ENCODE data around the gene GDI2. TPM values are rescaled to one million over a fixed set of nuclear protein-coding genes. Genes with fewer than 3 reads are reported as not detected.
A peak's percentile ranks its signal among the peaks of the same experiment; 100 is the strongest.
"Not testable (repeated sequence)": the region's sequence is repeated elsewhere in the genome, so short reads cannot be mapped to it uniquely, and the experiment has no call there.

The GDI2 gene
- 268 TPM for total RNA-seq
- polyA plus RNA-seq: 139 TPM
- long read RNA-seq, donor 1, transcript GDI2-203 (11 exons, 2,412 nt): major isoform, 9 of 9 reads
- long read RNA-seq, donor 1, partial matches to known transcripts: 0 of 9 reads
- long read RNA-seq, donor 1, other reads (novel, unspliced or antisense): 0 of 9 reads
- long read RNA-seq, donor 2: 0 reads
- long read RNA-seq, donor 3, transcript GDI2-203 (11 exons, 2,412 nt): major isoform, 86 of 108 reads
- long read RNA-seq, donor 3, partial matches to known transcripts: 22 of 108 reads
- long read RNA-seq, donor 3, other reads (novel, unspliced or antisense): 0 of 108 reads
- long read RNA-seq, donor 4, transcript GDI2-203 (11 exons, 2,412 nt): major isoform, 46 of 46 reads
- long read RNA-seq, donor 4, partial matches to known transcripts: 0 of 46 reads
- long read RNA-seq, donor 4, other reads (novel, unspliced or antisense): 0 of 46 reads
- long read RNA-seq, donor 5, transcript GDI2-203 (11 exons, 2,412 nt): major isoform, 122 of 162 reads
- long read RNA-seq, donor 5, partial matches to known transcripts: 39 of 162 reads
- long read RNA-seq, donor 5, other reads (novel, unspliced or antisense): 0 of 162 reads
- long read RNA-seq, donor 6, transcript GDI2-203 (11 exons, 2,412 nt): major isoform, 51 of 60 reads
- long read RNA-seq, donor 6, partial matches to known transcripts: 7 of 60 reads
- long read RNA-seq, donor 6, other reads (novel, unspliced or antisense): 0 of 60 reads
- long read RNA-seq, donor 7, transcript GDI2-203 (11 exons, 2,412 nt): major isoform, 78 of 90 reads
- long read RNA-seq, donor 7, partial matches to known transcripts: 10 of 90 reads
- long read RNA-seq, donor 7, other reads (novel, unspliced or antisense): 0 of 90 reads
- long read RNA-seq, donor 8, transcript GDI2-203 (11 exons, 2,412 nt): major isoform, 18 of 39 reads
- long read RNA-seq, donor 8, partial matches to known transcripts: 20 of 39 reads
- long read RNA-seq, donor 8, other reads (novel, unspliced or antisense): 0 of 39 reads
- long read RNA-seq, donor 9, transcript GDI2-203 (11 exons, 2,412 nt): major isoform, 44 of 46 reads
- long read RNA-seq, donor 9, partial matches to known transcripts: 0 of 46 reads
- long read RNA-seq, donor 9, other reads (novel, unspliced or antisense): 0 of 46 reads
- long read RNA-seq, donor 10, transcript GDI2-203 (11 exons, 2,412 nt): major isoform, 48 of 59 reads
- long read RNA-seq, donor 10, partial matches to known transcripts: 10 of 59 reads
- long read RNA-seq, donor 10, other reads (novel, unspliced or antisense): 0 of 59 reads

DNA sequence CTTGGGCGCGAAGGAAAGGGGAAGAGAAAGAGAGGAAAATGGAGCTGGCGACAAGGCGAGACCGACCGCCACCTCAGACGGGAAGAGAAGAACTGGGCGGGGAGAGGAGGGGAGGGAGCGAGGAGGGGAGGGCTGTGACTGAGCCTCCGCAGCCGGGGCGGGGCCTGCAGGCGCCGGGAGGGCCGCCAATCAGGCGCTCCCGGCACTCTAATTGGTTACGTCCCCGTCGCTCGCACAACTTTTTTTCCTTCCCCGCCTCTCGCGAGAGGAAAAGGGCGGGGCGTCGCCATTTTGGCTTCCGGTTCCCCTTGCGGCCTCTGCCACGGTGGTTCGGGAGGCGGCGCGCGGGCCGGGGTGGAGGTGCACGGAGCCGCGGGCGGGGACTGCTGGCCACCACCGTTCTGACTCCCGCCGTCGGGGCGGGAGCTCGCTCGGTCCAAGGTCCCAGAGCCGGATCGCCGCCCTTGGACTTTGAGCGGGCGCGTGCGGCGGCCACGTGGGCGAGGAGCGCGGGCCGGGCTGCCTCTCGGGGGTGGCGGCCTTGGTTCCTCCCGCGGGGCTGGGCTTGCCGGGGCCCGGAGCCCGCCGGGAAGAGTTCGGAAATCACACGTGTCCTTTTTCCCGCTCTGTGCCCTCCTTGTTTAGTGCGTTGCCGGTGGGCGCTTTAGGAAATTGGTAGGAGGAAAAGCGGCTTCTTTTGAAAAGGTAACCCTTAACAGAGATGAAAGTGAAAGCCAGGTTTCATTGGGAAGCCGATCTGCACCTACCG, at the start of gene GDI2:
TSS of gene GDI2 (minus strand) at position 94 of the 769 bp plus-strand sequence. CDS start 176 bp downstream, outside the sequence.
- Histone ChIP-seq H3K9me3 (ENCODE audit: control insufficient read depth in 2 of 2, insufficient read depth in 1 of 2, low read length in 1 of 2) (no peaks in the 10 kb centered on the region), H3K4me3 (ENCODE audit: low read length in 2 of 2) (peak within 1 kb of the TSS; percentile 59 to 67), H3K27ac (ENCODE audit: low read depth in 1 of 2, low read length in 1 of 2) (peak within 1 kb of the TSS; percentile 97 to 99), H3K4me1 (ENCODE audit: control insufficient read depth in 2 of 2, insufficient read depth in 2 of 2, low read length in 2 of 2) (peaks cover 7 to 16% of the 10 kb centered on the region in 2 donors), H3K27me3 (ENCODE audit: control insufficient read depth in 2 of 2, insufficient read depth in 1 of 2, low read length in 1 of 2) (no peaks in the 10 kb centered on the region), H3K36me3 (ENCODE audit: control insufficient read depth in 2 of 2, insufficient read depth in 2 of 2, low read length in 1 of 2) (peaks cover 0 to 4% of the 10 kb centered on the region in 2 donors)
- DNase-seq (ENCODE audit: low read depth in 6 of 9, low spot score in 9 of 9): peak; percentile 81 to 99 (median 97)
- WGBS: under 1% methylated on average over 77 of the region's 77 CpGs

DNA sequence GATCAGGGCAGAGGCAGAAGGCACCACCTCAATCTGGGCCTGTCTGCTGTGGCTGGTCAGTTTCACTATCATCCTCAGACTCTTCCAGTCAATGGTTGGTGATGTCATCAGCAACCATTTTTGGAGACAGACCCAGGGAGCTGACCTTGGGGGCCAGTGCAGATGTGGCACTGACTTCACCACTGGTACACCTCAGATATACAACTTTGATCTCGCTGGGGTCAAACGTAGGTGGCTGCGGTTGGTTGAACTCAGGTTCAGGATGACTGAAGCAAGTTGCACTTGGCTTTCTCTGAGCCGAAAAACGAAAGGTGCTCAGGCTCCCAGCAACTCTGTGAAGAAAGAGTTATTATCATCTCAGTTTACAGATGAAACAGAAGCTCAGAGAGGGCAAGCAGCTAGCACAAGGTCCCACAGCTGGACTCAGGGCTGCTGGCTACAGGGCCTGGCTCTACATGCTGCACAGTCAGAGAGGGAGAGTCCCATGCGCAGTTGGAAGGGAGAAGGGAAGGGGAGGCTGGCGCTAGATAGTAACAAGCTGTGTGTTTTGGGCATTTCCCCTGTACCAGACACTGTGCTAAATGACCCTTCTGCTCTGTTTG, 49.2 kb upstream of the GDI2 start:
- H3K36me3 ChIP-seq (ENCODE audit: control insufficient read depth in 2 of 2, insufficient read depth in 2 of 2, low read length in 1 of 2): no peaks in the 10 kb centered on the region
- no peak for DNase-seq (ENCODE audit: low read depth in 6 of 9, low spot score in 9 of 9)
- no peaks in the 10 kb centered on the region for H3K9me3 ChIP-seq (ENCODE audit: control insufficient read depth in 2 of 2, insufficient read depth in 1 of 2, low read length in 1 of 2)
- H3K4me1 ChIP-seq (ENCODE audit: control insufficient read depth in 2 of 2, insufficient read depth in 2 of 2, low read length in 2 of 2): no peaks in the 10 kb centered on the region
- H3K27me3 ChIP-seq (ENCODE audit: control insufficient read depth in 2 of 2, insufficient read depth in 1 of 2, low read length in 1 of 2): no peaks in the 10 kb centered on the region
- no peak overlapping the region for H3K4me3 ChIP-seq (ENCODE audit: low read length in 2 of 2)
- H3K27ac ChIP-seq (ENCODE audit: low read depth in 1 of 2, low read length in 1 of 2): no peak overlapping the region
- 94% methylated on average over 7 of the region's 7 CpGs for WGBS

DNA sequence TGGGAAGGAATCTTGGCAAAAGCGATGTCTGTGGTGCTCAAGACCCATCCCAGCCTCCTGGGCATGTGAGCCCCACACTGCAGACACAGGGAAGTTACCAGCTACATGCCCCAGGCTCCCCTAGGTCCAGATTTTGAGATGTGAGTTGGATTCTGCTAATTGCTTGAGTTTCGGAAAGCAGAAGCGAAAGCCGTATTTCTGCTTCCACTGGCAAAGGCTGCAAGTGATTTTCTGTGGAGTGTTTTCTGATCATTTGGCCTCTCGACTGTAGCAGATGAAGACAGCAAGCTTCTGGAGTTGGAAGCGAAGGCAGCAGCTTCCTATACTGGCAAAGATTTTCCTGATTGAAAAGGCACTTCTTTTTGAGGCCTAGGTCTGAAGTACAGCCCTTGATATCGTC, 46.8 kb upstream of the GDI2 start:
- H3K27ac ChIP-seq (ENCODE audit: low read depth in 1 of 2, low read length in 1 of 2): no peak overlapping the region
- H3K4me1 ChIP-seq (ENCODE audit: control insufficient read depth in 2 of 2, insufficient read depth in 2 of 2, low read length in 2 of 2): no peaks in the 10 kb centered on the region
- H3K27me3 ChIP-seq (ENCODE audit: control insufficient read depth in 2 of 2, insufficient read depth in 1 of 2, low read length in 1 of 2): no peaks in the 10 kb centered on the region
- no peak for DNase-seq (ENCODE audit: low read depth in 6 of 9, low spot score in 9 of 9)
- no peaks in the 10 kb centered on the region for H3K36me3 ChIP-seq (ENCODE audit: control insufficient read depth in 2 of 2, insufficient read depth in 2 of 2, low read length in 1 of 2)
- no peak overlapping the region for H3K4me3 ChIP-seq (ENCODE audit: low read length in 2 of 2)
- WGBS: 97% methylated on average over 7 of the region's 7 CpGs
- H3K9me3 ChIP-seq (ENCODE audit: control insufficient read depth in 2 of 2, insufficient read depth in 1 of 2, low read length in 1 of 2): no peaks in the 10 kb centered on the region

DNA sequence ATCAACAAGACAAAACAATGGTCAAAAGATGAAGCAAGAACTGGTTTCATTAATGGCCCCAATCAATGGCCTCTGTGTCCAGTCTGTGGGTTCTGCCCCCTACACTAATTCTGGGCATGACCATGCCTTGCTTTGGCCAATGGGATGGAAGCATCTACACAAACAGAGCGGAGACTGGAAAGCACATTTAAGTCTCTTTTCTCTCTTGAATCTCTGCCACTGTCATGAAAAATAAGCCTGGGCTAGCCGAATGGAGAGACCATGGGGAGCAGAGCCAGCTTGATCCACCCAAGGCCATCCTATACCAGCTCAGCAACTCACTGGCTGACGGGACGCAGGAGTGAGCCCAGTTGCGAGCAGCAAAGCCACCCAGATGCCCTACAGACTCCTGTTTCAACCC, 45.6 kb upstream of the GDI2 start:
- 99% methylated on average over 5 of the region's 5 CpGs for WGBS
- Histone ChIP-seq H3K4me3 (ENCODE audit: low read length in 2 of 2) (no peak overlapping the region), H3K9me3 (ENCODE audit: control insufficient read depth in 2 of 2, insufficient read depth in 1 of 2, low read length in 1 of 2) (no peaks in the 10 kb centered on the region), H3K27ac (ENCODE audit: low read depth in 1 of 2, low read length in 1 of 2) (no peak overlapping the region), H3K4me1 (ENCODE audit: control insufficient read depth in 2 of 2, insufficient read depth in 2 of 2, low read length in 2 of 2) (no peaks in the 10 kb centered on the region), H3K27me3 (ENCODE audit: control insufficient read depth in 2 of 2, insufficient read depth in 1 of 2, low read length in 1 of 2) (no peaks in the 10 kb centered on the region), H3K36me3 (ENCODE audit: control insufficient read depth in 2 of 2, insufficient read depth in 2 of 2, low read length in 1 of 2) (no peaks in the 10 kb centered on the region)
- no peak for DNase-seq (ENCODE audit: low read depth in 6 of 9, low spot score in 9 of 9)

- no peaks in the 10 kb centered on the region for H3K4me1 ChIP-seq (ENCODE audit: control insufficient read depth in 2 of 2, insufficient read depth in 2 of 2, low read length in 2 of 2)
- H3K4me3 ChIP-seq (ENCODE audit: low read length in 2 of 2): no peak overlapping the region
- 95% methylated on average over 7 of the region's 7 CpGs for WGBS
- no peaks in the 10 kb centered on the region for H3K36me3 ChIP-seq (ENCODE audit: control insufficient read depth in 2 of 2, insufficient read depth in 2 of 2, low read length in 1 of 2)
- H3K27me3 ChIP-seq (ENCODE audit: control insufficient read depth in 2 of 2, insufficient read depth in 1 of 2, low read length in 1 of 2): no peaks in the 10 kb centered on the region
- DNase-seq (ENCODE audit: low read depth in 6 of 9, low spot score in 9 of 9): no peak
- H3K9me3 ChIP-seq (ENCODE audit: control insufficient read depth in 2 of 2, insufficient read depth in 1 of 2, low read length in 1 of 2): no peaks in the 10 kb centered on the region
- H3K27ac ChIP-seq (ENCODE audit: low read depth in 1 of 2, low read length in 1 of 2): no peak overlapping the region
These were observed 43.4 kb upstream of the GDI2 start for GRCh38 chr10:5856701-5857004.

DNA sequence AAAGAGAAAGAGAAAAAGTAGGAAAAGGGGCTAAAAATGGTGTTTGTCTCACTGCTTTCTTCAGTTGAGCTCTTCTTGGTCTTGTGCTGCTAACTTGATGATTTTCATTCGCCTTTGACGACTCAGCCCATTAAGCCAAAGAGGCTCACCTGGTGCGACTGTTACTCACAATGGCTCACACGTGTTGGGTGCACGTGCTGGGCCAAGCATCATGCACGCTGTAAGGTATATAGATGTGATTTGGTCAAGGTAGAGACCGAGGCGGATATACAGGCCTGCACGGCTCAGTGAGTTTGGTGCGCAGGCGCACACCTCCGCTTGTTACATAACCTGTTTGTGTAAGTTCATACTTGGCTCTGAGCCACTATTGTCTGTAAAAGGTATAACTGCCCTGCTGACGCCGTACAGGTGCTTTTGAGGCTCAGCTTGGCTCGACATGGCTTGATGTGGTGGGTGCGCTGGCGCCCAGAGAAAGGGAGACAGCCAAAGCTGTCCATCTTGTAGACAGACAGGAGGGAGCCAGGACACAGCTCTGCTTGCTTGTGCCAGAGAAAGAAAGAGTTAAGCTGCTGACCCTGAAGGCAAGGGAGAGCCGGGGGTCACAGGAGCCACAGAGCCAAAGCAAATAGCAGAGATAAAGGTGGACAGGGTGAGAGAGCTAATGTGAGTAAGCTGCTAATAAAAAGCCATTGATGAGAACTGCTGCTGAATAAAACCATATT, 42.9 kb upstream of the GDI2 start:
- Histone ChIP-seq H3K9me3 (ENCODE audit: control insufficient read depth in 2 of 2, insufficient read depth in 1 of 2, low read length in 1 of 2) (no peaks in the 10 kb centered on the region), H3K4me3 (ENCODE audit: low read length in 2 of 2) (no peak overlapping the region), H3K36me3 (ENCODE audit: control insufficient read depth in 2 of 2, insufficient read depth in 2 of 2, low read length in 1 of 2) (no peaks in the 10 kb centered on the region), H3K4me1 (ENCODE audit: control insufficient read depth in 2 of 2, insufficient read depth in 2 of 2, low read length in 2 of 2) (no peaks in the 10 kb centered on the region), H3K27ac (ENCODE audit: low read depth in 1 of 2, low read length in 1 of 2) (no peak overlapping the region), H3K27me3 (ENCODE audit: control insufficient read depth in 2 of 2, insufficient read depth in 1 of 2, low read length in 1 of 2) (no peaks in the 10 kb centered on the region)
- DNase-seq (ENCODE audit: low read depth in 6 of 9, low spot score in 9 of 9): no peak
- WGBS: 96% methylated on average over 18 of the region's 18 CpGs

DNA sequence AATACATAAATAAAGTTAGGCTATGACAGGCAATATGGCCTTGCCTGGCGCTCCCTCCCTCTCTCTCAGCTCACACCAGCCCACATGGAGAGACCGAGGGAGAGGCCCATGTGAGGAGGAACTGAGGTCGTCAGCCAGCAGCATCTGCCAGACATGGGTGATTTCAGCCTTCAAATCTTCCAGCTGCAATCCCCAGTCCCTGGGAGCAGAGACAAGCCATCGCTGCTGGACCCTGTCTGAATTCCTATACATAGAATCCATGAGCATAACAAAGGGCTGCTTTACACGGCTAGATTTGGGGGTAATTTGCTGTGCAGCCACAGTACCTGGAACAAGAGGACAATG, 40.9 kb upstream of the GDI2 start:
- no peaks in the 10 kb centered on the region for H3K27me3 ChIP-seq (ENCODE audit: control insufficient read depth in 2 of 2, insufficient read depth in 1 of 2, low read length in 1 of 2)
- H3K27ac ChIP-seq (ENCODE audit: low read depth in 1 of 2, low read length in 1 of 2): no peak overlapping the region
- no peaks in the 10 kb centered on the region for H3K9me3 ChIP-seq (ENCODE audit: control insufficient read depth in 2 of 2, insufficient read depth in 1 of 2, low read length in 1 of 2)
- H3K36me3 ChIP-seq (ENCODE audit: control insufficient read depth in 2 of 2, insufficient read depth in 2 of 2, low read length in 1 of 2): no peaks in the 10 kb centered on the region
- H3K4me1 ChIP-seq (ENCODE audit: control insufficient read depth in 2 of 2, insufficient read depth in 2 of 2, low read length in 2 of 2): no peaks in the 10 kb centered on the region
- WGBS: 98% methylated on average over 5 of the region's 5 CpGs
- H3K4me3 ChIP-seq (ENCODE audit: low read length in 2 of 2): no peak overlapping the region
- no peak for DNase-seq (ENCODE audit: low read depth in 6 of 9, low spot score in 9 of 9)

DNA sequence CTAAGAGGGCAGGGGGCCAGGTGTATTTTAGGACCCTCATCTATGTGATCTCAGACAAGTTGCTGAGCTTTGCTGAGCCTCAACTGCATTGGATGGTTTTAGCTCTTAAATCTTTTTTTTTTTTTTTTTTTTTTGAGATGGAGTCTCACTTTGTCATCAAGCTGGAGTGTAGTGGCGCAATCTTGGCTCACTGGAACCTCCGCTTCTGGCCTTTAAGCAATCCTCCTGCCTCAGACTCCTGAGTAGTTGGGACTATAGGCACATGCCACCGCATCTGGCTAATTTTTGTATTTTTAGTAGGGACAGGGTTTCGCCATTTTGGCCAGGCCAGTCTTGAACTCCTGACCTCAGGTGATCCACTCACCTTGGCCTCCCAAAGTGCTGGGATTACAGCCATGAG, 33.4 kb upstream of the GDI2 start:
- not testable (repeated sequence) for H3K4me3 ChIP-seq (ENCODE audit: low read length in 2 of 2); H3K4me1 ChIP-seq (ENCODE audit: control insufficient read depth in 2 of 2, insufficient read depth in 2 of 2, low read length in 2 of 2); DNase-seq (ENCODE audit: low read depth in 6 of 9, low spot score in 9 of 9); H3K27ac ChIP-seq (ENCODE audit: low read depth in 1 of 2, low read length in 1 of 2); H3K36me3 ChIP-seq (ENCODE audit: control insufficient read depth in 2 of 2, insufficient read depth in 2 of 2, low read length in 1 of 2); H3K9me3 ChIP-seq (ENCODE audit: control insufficient read depth in 2 of 2, insufficient read depth in 1 of 2, low read length in 1 of 2); H3K27me3 ChIP-seq (ENCODE audit: control insufficient read depth in 2 of 2, insufficient read depth in 1 of 2, low read length in 1 of 2)
- over 99% methylated on average over 4 of the region's 4 CpGs for WGBS

Data from thymus (tissue), 14 donors.